ENCODE results near the gene MOV10. TPM values are rescaled to one million over a fixed set of nuclear protein-coding genes. Genes with fewer than 3 reads are reported as not detected.
A peak's percentile ranks its signal among the peaks of the same experiment; 100 is the strongest.

MOV10 gene
- total RNA-seq, 2 donors from 2014 or later, result 76.8 to 80.8 TPM

GRCh38 chr1:112685913-112686312 is 11.5 kb downstream of the MOV10 start:
- no peak overlapping the region for H3K27ac Mint-ChIP-seq
- no peak for ATAC-seq (replicated peaks in 1 of 2)
- H3K36me3 Mint-ChIP-seq (ENCODE audit: insufficient read depth in 2 of 2), result peaks cover 1 to 2% of the 10 kb centered on the region in 2 donors
- DNase-seq, result no peak
- no peak overlapping the region for H3K4me3 Mint-ChIP-seq
- peaks cover 11% of the 10 kb centered on the region for H3K4me1 Mint-ChIP-seq (ENCODE audit: low read depth)
- no peaks in the 10 kb centered on the region for H3K27me3 Mint-ChIP-seq (ENCODE audit: low read depth)
- no peaks in the 10 kb centered on the region for H3K9me3 Mint-ChIP-seq

GRCh38 chr1:112686417-112686816 is 12.0 kb downstream of the MOV10 start:
- H3K27ac Mint-ChIP-seq, result no peak overlapping the region
- no peak for ATAC-seq (replicated peaks in 1 of 2)
- H3K36me3 Mint-ChIP-seq (ENCODE audit: insufficient read depth in 2 of 2), result peaks cover 1 to 2% of the 10 kb centered on the region in 2 donors
- H3K4me1 Mint-ChIP-seq (ENCODE audit: low read depth), result peaks cover 11% of the 10 kb centered on the region
- no peaks in the 10 kb centered on the region for H3K9me3 Mint-ChIP-seq
- DNase-seq, result no peak
- H3K27me3 Mint-ChIP-seq (ENCODE audit: low read depth), result no peaks in the 10 kb centered on the region
- H3K4me3 Mint-ChIP-seq, result no peak overlapping the region

- H3K27me3 Mint-ChIP-seq (ENCODE audit: low read depth), result no peaks in the 10 kb centered on the region
- peaks cover 11% of the 10 kb centered on the region for H3K4me1 Mint-ChIP-seq (ENCODE audit: low read depth)
- H3K9me3 Mint-ChIP-seq, result no peaks in the 10 kb centered on the region
- ATAC-seq (replicated peaks in 1 of 2), result peak in 1 of 2 donors; percentile 26
- no peak for DNase-seq
- H3K27ac Mint-ChIP-seq, result peak overlapping the region; percentile 64
- peaks cover 1 to 2% of the 10 kb centered on the region in 2 donors for H3K36me3 Mint-ChIP-seq (ENCODE audit: insufficient read depth in 2 of 2)
- no peak overlapping the region for H3K4me3 Mint-ChIP-seq
Measured at GRCh38 chr1:112686835-112687234, 12.4 kb downstream of the MOV10 start.

DNA sequence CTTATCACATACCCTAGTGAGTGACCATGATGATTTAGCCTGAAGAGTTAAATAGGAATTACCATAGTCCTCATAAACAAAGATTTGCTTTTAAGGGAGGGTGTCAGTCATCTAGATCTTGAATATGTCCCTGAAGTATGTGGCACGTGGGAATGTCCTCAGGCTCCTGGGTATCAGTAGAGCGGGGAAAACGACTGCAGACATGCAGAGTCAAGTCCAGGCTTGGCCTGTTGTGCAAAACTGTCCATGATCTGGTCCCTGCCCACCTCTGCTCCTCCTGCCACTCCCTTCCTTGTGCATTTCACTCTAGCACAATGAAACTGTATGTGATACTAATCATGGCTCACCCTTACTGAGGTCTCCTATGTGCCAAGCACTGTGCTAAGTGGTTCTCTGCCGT is 12.9 kb downstream of the MOV10 start:
- Mint-ChIP-seq H3K4me3 (no peak overlapping the region), H3K9me3 (no peaks in the 10 kb centered on the region), H3K27me3 (ENCODE audit: low read depth) (no peaks in the 10 kb centered on the region), H3K4me1 (ENCODE audit: low read depth) (peaks cover 11% of the 10 kb centered on the region), H3K36me3 (ENCODE audit: insufficient read depth in 2 of 2) (peaks cover 1 to 5% of the 10 kb centered on the region in 2 donors), H3K27ac (no peak overlapping the region)
- ATAC-seq (replicated peaks in 1 of 2) (no peak), DNase-seq (no peak)

DNA sequence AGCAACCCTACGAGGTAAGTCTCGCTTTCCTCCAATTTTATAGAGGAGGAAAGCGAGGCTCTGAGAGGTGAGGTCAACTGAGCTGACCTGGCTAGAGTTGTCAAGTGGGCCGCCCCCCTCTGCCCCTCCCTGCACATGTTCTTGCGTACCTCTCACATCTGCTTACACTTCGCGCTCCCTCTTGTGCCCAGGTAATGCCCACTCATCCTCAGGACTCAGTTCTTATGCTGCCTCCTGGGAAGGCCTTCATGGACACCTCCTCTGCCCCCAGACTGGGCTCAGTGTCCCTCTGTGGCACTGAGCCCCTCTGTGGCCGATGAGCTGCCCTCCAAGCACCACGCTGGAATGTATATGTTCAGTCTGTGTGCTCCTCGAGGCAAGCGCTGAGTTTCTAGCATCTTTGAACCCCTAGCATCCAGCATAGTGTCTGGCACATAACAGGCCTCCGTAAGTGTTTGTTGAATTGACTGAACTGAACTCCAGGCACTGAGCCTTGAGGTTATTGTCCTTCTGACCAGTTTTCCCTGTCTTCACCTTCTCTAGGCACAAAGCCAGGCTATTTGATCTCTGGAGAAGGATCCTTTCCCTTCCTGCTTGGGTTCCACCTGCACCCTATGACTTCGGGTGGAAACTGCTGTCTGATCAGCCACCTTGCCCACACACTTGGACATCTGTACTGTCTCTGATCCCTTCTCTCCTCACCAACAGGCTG is 13.5 kb downstream of the MOV10 start:
- no peak for ATAC-seq (replicated peaks in 1 of 2)
- Mint-ChIP-seq H3K4me3 (no peak overlapping the region), H3K9me3 (no peaks in the 10 kb centered on the region), H3K27ac (peak overlapping the region; percentile 10), H3K36me3 (ENCODE audit: insufficient read depth in 2 of 2) (peaks cover 0 to 5% of the 10 kb centered on the region in 2 donors), H3K27me3 (ENCODE audit: low read depth) (no peaks in the 10 kb centered on the region), H3K4me1 (ENCODE audit: low read depth) (peaks cover 11% of the 10 kb centered on the region)
- DNase-seq, result no peak

DNA sequence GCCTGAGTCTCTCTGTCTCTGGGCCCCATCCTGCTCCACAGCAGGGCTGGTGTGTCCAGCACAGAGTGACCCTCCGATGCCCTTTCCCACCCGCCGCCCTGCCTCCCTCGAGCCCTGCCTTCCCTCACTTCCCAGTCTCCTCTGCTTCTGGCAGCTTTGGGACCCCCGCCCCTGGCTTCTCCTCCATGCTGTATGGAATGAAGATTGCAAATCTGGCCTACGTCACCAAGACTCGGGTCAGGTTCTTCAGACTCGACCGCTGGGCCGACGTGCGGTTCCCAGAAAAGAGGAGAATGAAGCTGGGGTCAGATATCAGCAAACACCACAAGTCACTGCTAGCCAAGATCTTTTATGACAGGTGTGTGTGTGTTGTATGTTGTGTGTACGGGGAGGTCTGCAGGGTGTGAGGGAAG is 14.3 kb downstream of the MOV10 start:
- no peak for ATAC-seq (replicated peaks in 1 of 2)
- H3K36me3 Mint-ChIP-seq (ENCODE audit: insufficient read depth in 2 of 2), result peaks cover 0 to 6% of the 10 kb centered on the region in 2 donors
- H3K27me3 Mint-ChIP-seq (ENCODE audit: low read depth), result no peaks in the 10 kb centered on the region
- no peak overlapping the region for H3K4me3 Mint-ChIP-seq
- no peak for DNase-seq
- no peak overlapping the region for H3K27ac Mint-ChIP-seq
- peaks cover 11% of the 10 kb centered on the region for H3K4me1 Mint-ChIP-seq (ENCODE audit: low read depth)
- H3K9me3 Mint-ChIP-seq, result no peaks in the 10 kb centered on the region

DNA sequence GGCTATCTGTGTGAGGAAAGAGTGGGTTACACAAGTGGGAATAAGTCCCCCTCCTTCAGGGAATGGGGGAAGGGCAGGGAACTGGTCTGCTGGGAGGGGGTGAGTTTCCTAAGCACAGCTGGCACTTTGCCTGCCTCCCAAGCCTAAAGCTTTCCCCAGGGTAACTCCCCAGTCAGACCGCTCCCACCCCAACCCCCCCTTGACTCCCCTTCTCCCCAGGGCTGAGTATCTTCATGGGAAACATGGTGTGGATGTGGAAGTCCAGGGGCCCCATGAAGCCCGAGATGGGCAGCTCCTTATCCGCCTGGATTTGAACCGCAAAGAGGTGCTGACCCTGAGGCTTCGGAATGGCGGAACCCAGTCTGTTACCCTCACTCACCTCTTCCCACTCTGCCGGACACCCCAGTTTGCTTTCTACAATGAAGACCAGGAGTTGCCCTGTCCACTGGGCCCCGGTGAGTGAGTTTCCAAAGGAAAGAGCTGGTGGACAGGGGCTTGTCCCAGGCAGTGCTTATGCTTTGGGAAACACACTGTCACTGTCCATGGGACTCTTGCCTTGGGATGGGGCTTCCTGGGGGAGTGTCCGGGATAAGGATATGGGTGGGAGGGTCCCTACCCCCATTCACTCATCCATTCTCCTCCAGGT is 14.9 kb downstream of the MOV10 start:
- H3K36me3 Mint-ChIP-seq (ENCODE audit: insufficient read depth in 2 of 2), result peaks cover 0 to 6% of the 10 kb centered on the region in 2 donors
- no peak for ATAC-seq (replicated peaks in 1 of 2)
- H3K4me1 Mint-ChIP-seq (ENCODE audit: low read depth), result peaks cover 11% of the 10 kb centered on the region
- H3K4me3 Mint-ChIP-seq, result no peak overlapping the region
- H3K27me3 Mint-ChIP-seq (ENCODE audit: low read depth), result no peaks in the 10 kb centered on the region
- no peaks in the 10 kb centered on the region for H3K9me3 Mint-ChIP-seq
- no peak for DNase-seq
- no peak overlapping the region for H3K27ac Mint-ChIP-seq

DNA sequence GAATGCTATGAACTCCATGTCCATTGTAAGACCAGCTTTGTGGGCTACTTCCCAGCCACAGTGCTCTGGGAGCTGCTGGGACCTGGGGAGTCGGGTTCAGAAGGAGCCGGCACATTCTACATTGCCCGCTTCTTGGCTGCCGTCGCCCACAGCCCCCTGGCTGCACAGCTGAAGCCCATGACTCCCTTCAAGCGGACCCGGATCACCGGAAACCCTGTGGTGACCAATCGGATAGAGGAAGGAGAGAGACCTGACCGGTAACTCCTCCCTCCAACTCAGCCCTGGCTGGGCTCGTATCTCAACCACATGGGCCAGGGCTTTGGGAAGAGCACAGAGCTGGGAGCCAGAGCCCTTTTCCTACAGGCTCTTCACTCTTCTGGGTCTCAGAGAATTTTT is 15.4 kb downstream of the MOV10 start:
- Mint-ChIP-seq H3K4me3 (no peak overlapping the region), H3K36me3 (ENCODE audit: insufficient read depth in 2 of 2) (peaks cover 0 to 6% of the 10 kb centered on the region in 2 donors), H3K9me3 (no peaks in the 10 kb centered on the region), H3K4me1 (ENCODE audit: low read depth) (peaks cover 11% of the 10 kb centered on the region), H3K27ac (no peak overlapping the region), H3K27me3 (ENCODE audit: low read depth) (no peaks in the 10 kb centered on the region)
- no peak for ATAC-seq (replicated peaks in 1 of 2)
- no peak for DNase-seq

- no peak overlapping the region for H3K27ac Mint-ChIP-seq
- DNase-seq, result no peak
- no peaks in the 10 kb centered on the region for H3K4me1 Mint-ChIP-seq (ENCODE audit: low read depth)
- no peak overlapping the region for H3K4me3 Mint-ChIP-seq
- no peak for ATAC-seq (replicated peaks in 1 of 2)
- no peaks in the 10 kb centered on the region for H3K9me3 Mint-ChIP-seq
- peaks cover 0 to 6% of the 10 kb centered on the region in 2 donors for H3K36me3 Mint-ChIP-seq (ENCODE audit: insufficient read depth in 2 of 2)
- H3K27me3 Mint-ChIP-seq (ENCODE audit: low read depth), result no peaks in the 10 kb centered on the region
Measured at GRCh38 chr1:112692681-112693080, 18.2 kb downstream of the MOV10 start.

DNA sequence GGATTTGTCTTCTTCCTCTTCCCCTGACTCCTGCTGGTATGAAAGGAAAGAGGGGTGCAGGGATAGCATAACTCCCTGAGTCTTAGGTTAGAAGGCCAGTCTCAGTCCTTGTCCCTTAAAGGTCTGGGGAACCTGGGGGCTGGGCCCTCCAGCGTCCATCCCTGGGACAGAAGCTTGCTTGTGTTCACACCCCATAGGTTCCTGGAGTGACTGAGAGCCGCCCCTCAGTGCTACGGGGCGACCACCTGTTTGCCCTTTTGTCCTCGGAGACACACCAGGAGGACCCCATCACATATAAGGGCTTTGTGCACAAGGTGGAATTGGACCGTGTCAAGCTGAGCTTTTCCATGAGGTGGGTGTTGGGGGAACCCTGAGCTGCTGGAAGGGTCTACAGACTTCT is 19.4 kb downstream of the MOV10 start:
- Mint-ChIP-seq H3K9me3 (no peaks in the 10 kb centered on the region), H3K36me3 (ENCODE audit: insufficient read depth in 2 of 2) (peaks cover 0 to 6% of the 10 kb centered on the region in 2 donors), H3K27ac (no peak overlapping the region), H3K4me3 (no peak overlapping the region), H3K27me3 (ENCODE audit: low read depth) (no peaks in the 10 kb centered on the region), H3K4me1 (ENCODE audit: low read depth) (no peaks in the 10 kb centered on the region)
- ATAC-seq (replicated peaks in 1 of 2) (no peak), DNase-seq (no peak)

DNA sequence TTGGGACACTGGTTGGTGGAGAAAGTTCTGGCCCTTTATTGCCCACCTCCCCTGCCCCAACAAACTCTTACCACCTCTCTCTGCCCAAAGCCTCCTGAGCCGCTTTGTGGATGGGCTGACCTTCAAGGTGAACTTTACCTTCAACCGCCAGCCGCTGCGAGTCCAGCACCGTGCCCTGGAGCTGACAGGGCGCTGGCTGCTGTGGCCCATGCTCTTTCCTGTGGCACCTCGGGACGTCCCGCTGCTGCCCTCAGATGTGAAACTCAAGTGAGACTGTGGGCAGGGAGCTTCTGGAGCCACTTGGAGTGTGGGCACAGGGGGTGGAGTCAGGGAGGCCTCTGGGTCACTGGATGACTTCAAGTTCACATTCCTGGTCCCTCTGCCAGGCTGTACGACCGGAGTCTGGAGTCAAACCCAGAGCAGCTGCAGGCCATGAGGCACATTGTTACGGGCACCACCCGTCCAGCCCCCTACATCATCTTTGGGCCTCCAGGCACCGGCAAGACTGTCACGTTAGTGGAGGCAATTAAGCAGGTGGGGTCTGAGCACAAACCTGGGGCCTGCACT is 20.0 kb downstream of the MOV10 start:
- no peaks in the 10 kb centered on the region for H3K27me3 Mint-ChIP-seq (ENCODE audit: low read depth)
- no peak overlapping the region for H3K4me3 Mint-ChIP-seq
- DNase-seq, result no peak
- no peaks in the 10 kb centered on the region for H3K9me3 Mint-ChIP-seq
- no peak for ATAC-seq (replicated peaks in 1 of 2)
- no peaks in the 10 kb centered on the region for H3K4me1 Mint-ChIP-seq (ENCODE audit: low read depth)
- H3K27ac Mint-ChIP-seq, result no peak overlapping the region
- peaks cover 0 to 6% of the 10 kb centered on the region in 2 donors for H3K36me3 Mint-ChIP-seq (ENCODE audit: insufficient read depth in 2 of 2)

DNA sequence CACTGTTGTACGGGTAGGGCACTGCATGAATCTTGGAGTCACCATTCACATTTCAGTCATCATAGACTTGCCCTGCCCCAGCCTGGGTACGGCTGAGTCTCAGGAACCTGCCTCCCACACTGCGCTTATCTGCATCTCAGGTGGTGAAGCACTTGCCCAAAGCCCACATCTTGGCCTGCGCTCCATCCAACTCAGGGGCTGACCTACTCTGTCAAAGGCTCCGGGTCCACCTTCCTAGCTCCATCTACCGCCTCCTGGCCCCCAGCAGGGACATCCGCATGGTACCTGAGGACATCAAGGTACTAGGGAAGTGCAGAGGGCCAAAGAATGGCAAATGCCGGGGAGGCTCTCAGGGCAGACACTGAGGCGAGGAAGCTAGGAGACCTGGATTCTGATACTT is 20.8 kb downstream of the MOV10 start:
- no peaks in the 10 kb centered on the region for H3K9me3 Mint-ChIP-seq
- H3K27me3 Mint-ChIP-seq (ENCODE audit: low read depth), result no peaks in the 10 kb centered on the region
- H3K27ac Mint-ChIP-seq, result no peak overlapping the region
- ATAC-seq (replicated peaks in 1 of 2) (no peak), DNase-seq (no peak)
- peaks cover 0 to 6% of the 10 kb centered on the region in 2 donors for H3K36me3 Mint-ChIP-seq (ENCODE audit: insufficient read depth in 2 of 2)
- H3K4me3 Mint-ChIP-seq, result no peak overlapping the region
- H3K4me1 Mint-ChIP-seq (ENCODE audit: low read depth), result peaks cover 8% of the 10 kb centered on the region

- Mint-ChIP-seq H3K27me3 (ENCODE audit: low read depth) (no peaks in the 10 kb centered on the region), H3K36me3 (ENCODE audit: insufficient read depth in 2 of 2) (peaks cover 0 to 7% of the 10 kb centered on the region in 2 donors), H3K4me3 (no peak overlapping the region), H3K4me1 (ENCODE audit: low read depth) (peaks cover 22% of the 10 kb centered on the region), H3K27ac (no peak overlapping the region), H3K9me3 (no peaks in the 10 kb centered on the region)
- no peak for DNase-seq
- ATAC-seq (replicated peaks in 1 of 2), result no peak
Measured at GRCh38 chr1:112696578-112697314, 22.3 kb downstream of the MOV10 start.

All from activated T-cell treated with anti-CD3 and anti-CD28 coated beads, Interleukin-2, amount 50 U/mL, for 72 hours (primary cell).